Activated CD8-positive, alpha-beta memory T cell treated with anti-CD3 and anti-CD28 coated beads, Interleukin-2, amount 10 ng/mL, durations not matched to agents 7 days and 5 days (primary cell): ENCODE measurements around the gene LPP. TPM values are rescaled to one million over a fixed set of nuclear protein-coding genes. Genes with fewer than 3 reads are reported as not detected.

Source experiments
- ATAC-seq: fragments of 150-1000 bp; cut with Tn5 transposase; one replicate; pipeline ENCODE4 v1.10.0; 2021; ENCODE audit warnings: moderate library complexity
- CTCF ChIA-PET: fragments of 350-600 bp; sonication (Branson Sonifier 250); formaldehyde crosslinking; loops from one replicate; lab custom pipeline; 2021; ENCODE audit warnings: antibody characterized with exemption; lab: Charles Lee
- DNase-seq: peaks from one replicate; pipeline ENCODE4 v3.0.0-alpha.2; 2020
- H3K27ac Mint-ChIP-seq: one replicate; pipeline ENCODE4 v1.8.0; 2021; ENCODE audit warnings: mild to moderate bottlenecking, mixed read lengths
- H3K27me3 Mint-ChIP-seq: one replicate; pipeline ENCODE4 v1.8.0; 2021; ENCODE audit warnings: mixed read lengths
- H3K36me3 Mint-ChIP-seq: one replicate; pipeline ENCODE4 v1.8.0; 2021; ENCODE audit warnings: mild to moderate bottlenecking, mixed read lengths
- H3K4me1 Mint-ChIP-seq: one replicate; pipeline ENCODE4 v1.8.0; 2021; ENCODE audit warnings: mixed read lengths
- H3K4me3 Mint-ChIP-seq: one replicate; pipeline ENCODE4 v1.8.0; 2021; ENCODE audit warnings: mild to moderate bottlenecking, moderate library complexity, mixed read lengths
- H3K9me3 Mint-ChIP-seq: one replicate; pipeline ENCODE4 v1.8.0; 2022; ENCODE audit warnings: low read depth, mixed read lengths
- total RNA-seq, 2 experiments: library from RNA; stranded (reverse); gene quantifications; one replicate each; pipeline ENCODE4 v1.2.3, GENCODE V29; 2021

Gene LPP
- total RNA-seq, 2 experiments from 2014 or later: 23.6 to 57.1 TPM

DNA sequence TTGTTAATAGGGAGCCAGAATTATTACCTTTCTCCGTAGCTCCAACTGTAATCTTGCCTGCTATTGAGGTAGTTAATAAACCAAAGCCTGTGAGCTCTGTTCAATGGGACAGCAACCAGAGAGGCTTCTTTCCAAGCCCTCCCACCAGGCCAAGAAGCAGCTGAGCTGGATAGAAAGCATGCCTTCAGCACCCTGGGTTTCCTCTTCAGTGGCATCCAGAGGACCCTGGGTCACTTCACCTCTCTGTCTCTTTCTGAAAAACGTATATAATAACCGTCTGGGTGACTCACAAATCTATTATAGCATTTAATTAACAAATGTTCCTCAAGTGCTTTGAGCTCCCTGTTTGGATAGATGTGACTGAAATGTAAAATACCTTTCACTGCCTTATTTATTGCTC, 420.0 kb downstream of the LPP start:
- no peak for DNase-seq

DNA sequence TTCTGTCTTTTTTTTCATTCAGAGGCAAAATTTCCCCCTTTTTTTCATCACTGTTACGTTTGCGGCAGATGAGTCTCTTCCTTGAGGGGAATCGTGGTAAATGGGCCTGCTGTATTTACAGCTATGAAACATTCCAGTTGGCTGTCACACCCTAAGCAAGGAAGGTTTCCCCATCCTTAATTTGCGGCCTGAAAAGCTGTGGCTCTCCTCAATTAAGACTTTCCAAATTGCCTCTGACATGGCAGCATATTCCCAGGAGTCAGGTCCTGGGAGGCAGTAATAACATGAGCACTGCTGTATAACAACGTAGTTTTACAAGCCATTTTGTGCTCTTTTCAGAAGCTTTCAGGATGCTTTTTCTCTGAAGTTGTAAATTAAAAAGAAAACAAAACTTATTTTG, 420.9 kb downstream of the LPP start:
- ATAC-seq (no peak), DNase-seq (no peak)
- CTCF ChIA-PET: interaction anchor here (1.2 to 1.6 kb wide), 2 partner anchors 834 to 836 kb away, joined by 3 to 4 read pairs; no protein-coding TSS in a partner anchor
- H3K9me3 Mint-ChIP-seq: no peaks in the 10 kb centered on the region
- H3K36me3 Mint-ChIP-seq: no peaks in the 10 kb centered on the region
- no peak overlapping the region for H3K27ac Mint-ChIP-seq
- H3K4me1 Mint-ChIP-seq: peaks cover 2% of the 10 kb centered on the region
- H3K27me3 Mint-ChIP-seq: no peaks in the 10 kb centered on the region
- no peak overlapping the region for H3K4me3 Mint-ChIP-seq

More for the DNA sequence above, 420.0 kb downstream of the LPP start:
- Mint-ChIP-seq H3K4me3 (no peak overlapping the region), H3K4me1 (peaks cover 2% of the 10 kb centered on the region), H3K9me3 (no peaks in the 10 kb centered on the region), H3K27ac (no peak overlapping the region), H3K36me3 (no peaks in the 10 kb centered on the region), H3K27me3 (no peaks in the 10 kb centered on the region)
- ATAC-seq: no peak
- CTCF ChIA-PET: interaction anchor here (1.6 kb wide), 1 partner anchor 833 kb away, joined by 3 read pairs; no protein-coding TSS in a partner anchor

DNA sequence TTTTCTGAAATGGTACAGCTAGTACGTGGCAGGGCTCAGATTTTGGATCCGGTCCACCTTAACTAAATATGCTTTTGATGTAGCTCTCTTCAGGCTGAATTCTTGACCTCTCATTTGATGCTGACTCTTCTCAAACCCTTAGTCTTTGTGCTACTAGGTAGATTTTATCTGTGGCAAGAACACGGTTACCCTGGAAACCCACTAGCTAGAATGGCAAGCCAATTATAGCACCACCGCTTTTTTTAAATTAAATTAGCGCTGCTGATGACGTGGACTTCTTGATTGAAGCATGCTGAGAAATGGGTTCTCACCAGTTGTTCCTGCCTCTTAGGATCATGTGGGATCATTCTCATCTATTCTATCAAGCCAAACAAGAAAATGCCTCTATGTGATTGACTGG, 421.5 kb downstream of the LPP start:
- no peak for ATAC-seq
- no peak for DNase-seq
- Mint-ChIP-seq H3K9me3 (no peaks in the 10 kb centered on the region), H3K4me3 (no peak overlapping the region), H3K36me3 (no peaks in the 10 kb centered on the region), H3K27ac (no peak overlapping the region), H3K27me3 (no peaks in the 10 kb centered on the region), H3K4me1 (peaks cover 2% of the 10 kb centered on the region)
- CTCF ChIA-PET: interaction anchor here (0.6 to 1.2 kb wide), 2 partner anchors 12 to 837 kb away, joined by 3 to 4 read pairs; no protein-coding TSS in a partner anchor

DNA sequence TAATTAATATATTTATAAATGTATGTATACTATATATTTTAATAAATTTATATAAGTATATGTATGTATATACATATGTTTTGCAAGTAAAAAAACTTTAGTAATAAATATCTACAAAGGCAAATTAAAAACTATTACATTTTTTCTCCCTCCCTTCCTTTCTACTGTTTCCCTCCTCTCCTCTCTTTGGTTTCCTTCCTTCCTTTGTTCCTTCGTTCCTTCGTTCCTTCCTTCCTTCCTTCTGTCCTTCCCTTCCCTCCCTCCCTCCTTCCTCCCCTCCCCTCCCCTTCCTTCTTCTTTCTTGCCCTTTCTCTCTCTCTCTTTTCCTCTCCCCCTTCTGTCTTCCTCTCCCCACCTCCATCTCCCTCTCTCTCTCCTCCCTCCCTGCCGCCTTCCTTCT, 423.6 kb downstream of the LPP start:
- no peaks in the 10 kb centered on the region for H3K36me3 Mint-ChIP-seq
- CTCF ChIA-PET: no interaction called here
- ATAC-seq (no peak), DNase-seq (no peak)
- H3K9me3 Mint-ChIP-seq: no peaks in the 10 kb centered on the region
- H3K27ac Mint-ChIP-seq: no peak overlapping the region
- peaks cover 2% of the 10 kb centered on the region for H3K4me1 Mint-ChIP-seq
- H3K4me3 Mint-ChIP-seq: no peak overlapping the region
- no peaks in the 10 kb centered on the region for H3K27me3 Mint-ChIP-seq

DNA sequence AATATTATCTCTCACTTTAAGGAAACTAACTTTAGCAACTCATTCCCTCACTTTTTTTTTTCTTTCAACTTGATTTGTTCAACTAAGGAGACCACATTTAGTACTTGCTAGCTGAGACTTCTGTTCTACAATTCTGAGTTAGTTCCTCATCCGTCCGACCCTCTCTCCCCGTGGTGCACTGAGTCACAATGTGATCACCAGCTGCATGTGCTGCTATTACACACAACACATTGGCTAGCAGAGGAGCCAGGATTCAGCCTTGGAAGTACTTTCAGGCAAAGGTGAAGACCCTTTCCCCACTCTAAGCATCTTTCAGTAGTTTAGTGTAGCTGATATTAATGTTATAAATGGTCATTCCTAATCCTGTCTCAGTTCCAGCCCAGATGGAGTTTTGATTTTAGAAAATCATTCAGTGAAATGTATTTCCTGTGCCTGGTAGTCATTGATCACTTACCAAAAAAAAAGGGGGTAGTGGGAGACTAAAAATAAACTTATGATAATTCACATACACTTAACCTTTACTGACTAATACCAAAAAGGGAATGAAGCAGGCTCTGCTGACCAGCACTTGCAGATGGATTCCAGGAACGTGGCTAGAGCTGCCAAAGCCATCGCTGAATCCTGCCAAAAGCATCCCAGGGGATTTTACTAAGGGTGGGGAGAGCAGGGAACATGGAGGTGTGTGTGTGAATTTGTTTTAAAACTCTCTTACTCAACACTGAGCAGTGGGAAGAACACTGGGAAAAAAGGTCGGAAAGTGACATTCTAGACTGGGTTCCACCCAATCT, 424.8 kb downstream of the LPP start:
- CTCF ChIA-PET: interaction anchor here (1.2 kb wide), 1 partner anchor 11 kb away, joined by 4 read pairs; no protein-coding TSS in a partner anchor
- no peak for ATAC-seq
- H3K36me3 Mint-ChIP-seq: no peaks in the 10 kb centered on the region

DNA sequence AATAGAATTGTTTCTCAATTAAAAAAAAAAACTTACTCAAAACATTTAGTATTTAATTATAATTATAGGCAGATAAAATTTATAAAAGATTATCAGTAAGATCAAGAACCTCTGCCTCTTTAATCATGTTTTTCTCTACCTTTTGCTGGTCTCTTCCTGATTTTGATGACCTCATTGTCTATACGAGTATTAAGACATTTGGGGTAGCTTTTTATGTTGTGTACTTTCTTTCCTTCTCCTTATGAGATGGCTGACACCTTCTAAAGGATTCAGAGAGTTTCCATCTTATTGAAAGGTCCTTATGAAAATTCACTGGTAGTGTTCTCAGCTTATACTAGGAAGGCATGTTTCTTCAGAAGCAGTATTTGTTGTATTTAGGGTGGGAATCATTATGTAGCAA, 426.3 kb downstream of the LPP start:
- DNase-seq (no peak), ATAC-seq (no peak)
- no peak overlapping the region for H3K27ac Mint-ChIP-seq
- peaks cover 10% of the 10 kb centered on the region for H3K4me1 Mint-ChIP-seq
- H3K36me3 Mint-ChIP-seq: no peaks in the 10 kb centered on the region
- H3K9me3 Mint-ChIP-seq: no peaks in the 10 kb centered on the region
- no peaks in the 10 kb centered on the region for H3K27me3 Mint-ChIP-seq
- no peak overlapping the region for H3K4me3 Mint-ChIP-seq
- CTCF ChIA-PET: no interaction called here

More for the DNA sequence above, 424.8 kb downstream of the LPP start:
- no peaks in the 10 kb centered on the region for H3K9me3 Mint-ChIP-seq
- H3K27ac Mint-ChIP-seq: no peak overlapping the region
- H3K4me1 Mint-ChIP-seq: peaks cover 2% of the 10 kb centered on the region
- no peak overlapping the region for H3K4me3 Mint-ChIP-seq
- no peaks in the 10 kb centered on the region for H3K27me3 Mint-ChIP-seq
- no peak for DNase-seq

DNA sequence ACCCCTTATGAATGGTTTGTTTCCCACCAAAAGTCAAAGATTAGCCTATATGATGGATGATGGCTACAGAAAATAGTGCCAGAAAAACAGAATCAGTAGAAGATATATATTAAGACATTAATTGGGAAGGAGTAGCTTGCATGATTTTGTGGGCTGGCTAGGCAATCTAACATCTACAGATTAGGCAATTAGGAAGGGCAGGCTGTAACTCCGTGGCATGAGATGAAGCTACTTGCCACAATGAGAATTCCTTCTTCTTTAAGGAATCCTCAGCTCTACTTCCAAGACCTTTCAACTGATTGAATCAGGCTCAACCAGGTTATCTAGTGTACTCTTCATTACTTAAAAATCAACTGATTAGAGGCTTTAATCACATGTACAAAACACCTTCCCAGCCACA, 426.7 kb downstream of the LPP start:
- H3K27ac Mint-ChIP-seq: no peak overlapping the region
- H3K27me3 Mint-ChIP-seq: no peaks in the 10 kb centered on the region
- H3K4me1 Mint-ChIP-seq: peaks cover 10% of the 10 kb centered on the region
- no peak overlapping the region for H3K4me3 Mint-ChIP-seq
- ATAC-seq: no peak
- H3K36me3 Mint-ChIP-seq: no peaks in the 10 kb centered on the region
- H3K9me3 Mint-ChIP-seq: no peaks in the 10 kb centered on the region
- DNase-seq: no peak
- CTCF ChIA-PET: no interaction called here

DNA sequence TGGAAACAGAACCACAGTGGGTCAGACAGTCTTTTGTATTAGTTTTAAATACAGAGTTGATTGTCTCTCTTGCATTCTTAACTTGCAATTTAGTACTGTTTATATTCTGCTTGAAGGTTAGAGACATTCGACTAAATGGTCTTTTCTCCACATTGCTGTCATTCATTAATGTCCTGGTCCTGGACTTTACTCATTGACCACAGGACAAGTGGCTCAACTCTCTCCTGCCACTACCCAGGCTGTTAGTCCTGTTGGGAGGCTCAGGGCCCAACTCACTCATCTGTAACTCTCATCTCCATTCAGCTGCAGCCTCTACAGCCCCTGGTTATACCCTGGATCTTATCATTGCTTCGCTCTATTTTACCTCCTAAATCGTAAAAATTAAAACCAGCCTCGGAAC, 427.4 kb downstream of the LPP start:
- Mint-ChIP-seq H3K4me3 (no peak overlapping the region), H3K27me3 (no peaks in the 10 kb centered on the region), H3K9me3 (no peaks in the 10 kb centered on the region), H3K4me1 (peaks cover 10% of the 10 kb centered on the region), H3K27ac (no peak overlapping the region), H3K36me3 (no peaks in the 10 kb centered on the region)
- CTCF ChIA-PET: no interaction called here
- DNase-seq: no peak
- ATAC-seq: no peak

DNA sequence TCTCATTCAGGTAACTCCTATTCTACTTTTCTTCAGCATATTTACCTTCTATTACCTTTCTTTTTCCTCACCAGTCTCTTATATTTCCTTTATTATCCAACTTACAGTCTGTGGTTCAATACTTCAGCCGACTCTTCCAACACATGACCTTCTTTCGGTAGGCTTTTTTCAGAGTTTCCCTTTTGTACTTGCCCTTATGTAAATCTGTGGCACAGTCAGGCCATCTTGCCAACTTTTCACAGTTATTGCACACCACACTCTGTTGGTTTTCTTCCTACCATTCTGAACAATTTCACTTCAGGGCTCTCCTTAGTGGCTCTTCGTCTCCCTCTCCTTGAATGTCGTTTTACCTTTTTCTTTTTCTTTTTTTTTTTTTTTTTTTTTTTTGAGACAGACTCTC, 427.8 kb downstream of the LPP start:
- Mint-ChIP-seq H3K27me3 (no peaks in the 10 kb centered on the region), H3K36me3 (no peaks in the 10 kb centered on the region), H3K4me1 (peaks cover 10% of the 10 kb centered on the region), H3K9me3 (no peaks in the 10 kb centered on the region), H3K4me3 (no peak overlapping the region), H3K27ac (no peak overlapping the region)
- ATAC-seq (no peak), DNase-seq (no peak)
- CTCF ChIA-PET: interaction anchor here (0.9 kb wide), 1 partner anchor 27 kb away, joined by 5 read pairs; no protein-coding TSS in a partner anchor

DNA sequence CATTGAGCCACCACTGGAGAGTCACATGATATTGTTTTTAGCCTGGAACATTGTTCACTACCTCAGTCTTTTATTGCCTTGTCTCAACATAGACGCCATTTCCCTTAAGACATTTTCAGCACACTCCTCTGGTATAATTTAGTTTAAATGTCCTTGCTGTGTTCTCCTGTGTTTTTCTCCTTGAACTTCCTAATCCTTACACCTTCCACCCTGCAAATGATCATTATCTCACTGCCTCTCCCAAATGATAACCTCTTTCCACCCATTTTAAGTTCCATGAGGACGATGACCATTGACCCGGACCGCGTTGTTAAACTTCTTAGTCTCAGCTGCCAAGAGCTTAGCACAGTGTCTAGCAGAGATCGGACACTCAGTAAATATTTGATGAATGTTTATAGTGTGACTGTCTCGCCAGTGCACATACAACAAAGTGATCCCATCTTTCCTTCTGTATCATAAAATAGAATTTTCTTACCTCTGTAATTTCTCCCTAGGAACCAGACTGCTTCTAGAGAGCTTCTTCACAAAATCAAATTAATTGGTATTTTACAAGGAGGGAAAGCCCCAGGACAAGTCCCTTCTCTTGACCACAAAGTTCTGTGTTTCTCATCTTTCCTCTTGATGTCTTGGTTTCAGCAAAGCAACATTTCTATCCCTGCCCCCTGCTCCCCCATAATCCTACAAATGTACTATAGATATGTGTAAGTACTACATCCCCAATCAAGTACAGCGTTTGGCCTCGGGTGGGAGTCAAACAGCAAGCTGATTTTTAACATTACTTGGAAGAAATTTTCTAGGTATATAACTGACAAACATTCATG, 429.6 kb downstream of the LPP start:
- no peak overlapping the region for H3K27ac Mint-ChIP-seq
- CTCF ChIA-PET: interaction anchor here (0.8 kb wide), 1 partner anchor 843 kb away, joined by 5 read pairs; no protein-coding TSS in a partner anchor
- DNase-seq: no peak
- H3K36me3 Mint-ChIP-seq: no peaks in the 10 kb centered on the region
- no peak for ATAC-seq
- no peak overlapping the region for H3K4me3 Mint-ChIP-seq
- peaks cover 9% of the 10 kb centered on the region for H3K4me1 Mint-ChIP-seq
- no peaks in the 10 kb centered on the region for H3K27me3 Mint-ChIP-seq
- no peaks in the 10 kb centered on the region for H3K9me3 Mint-ChIP-seq

DNA sequence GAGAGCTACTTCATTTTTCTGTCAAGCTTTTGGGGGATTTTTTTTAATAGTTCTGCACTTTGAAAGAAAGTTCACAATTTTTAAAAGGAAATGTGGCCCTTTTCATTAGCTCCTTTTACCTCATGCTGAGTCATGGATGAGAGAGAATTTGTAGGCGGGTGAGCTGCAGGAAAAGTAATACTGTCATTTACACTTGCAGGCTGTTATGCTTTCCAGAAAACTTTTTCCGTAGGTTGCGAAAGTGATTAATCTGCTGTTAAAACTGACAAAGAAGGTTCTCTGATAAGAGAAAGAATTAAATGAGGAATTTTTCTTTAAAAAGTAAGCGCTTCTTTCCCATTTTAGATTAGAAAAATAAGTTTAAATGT, 430.2 kb downstream of the LPP start:
- Mint-ChIP-seq H3K27ac (no peak overlapping the region), H3K9me3 (no peaks in the 10 kb centered on the region), H3K27me3 (no peaks in the 10 kb centered on the region), H3K4me3 (no peak overlapping the region), H3K36me3 (no peaks in the 10 kb centered on the region), H3K4me1 (peaks cover 9% of the 10 kb centered on the region)
- no peak for DNase-seq
- no peak for ATAC-seq
- CTCF ChIA-PET: interaction anchor here (0.8 kb wide), 1 partner anchor 844 kb away, joined by 5 read pairs; no protein-coding TSS in a partner anchor

DNA sequence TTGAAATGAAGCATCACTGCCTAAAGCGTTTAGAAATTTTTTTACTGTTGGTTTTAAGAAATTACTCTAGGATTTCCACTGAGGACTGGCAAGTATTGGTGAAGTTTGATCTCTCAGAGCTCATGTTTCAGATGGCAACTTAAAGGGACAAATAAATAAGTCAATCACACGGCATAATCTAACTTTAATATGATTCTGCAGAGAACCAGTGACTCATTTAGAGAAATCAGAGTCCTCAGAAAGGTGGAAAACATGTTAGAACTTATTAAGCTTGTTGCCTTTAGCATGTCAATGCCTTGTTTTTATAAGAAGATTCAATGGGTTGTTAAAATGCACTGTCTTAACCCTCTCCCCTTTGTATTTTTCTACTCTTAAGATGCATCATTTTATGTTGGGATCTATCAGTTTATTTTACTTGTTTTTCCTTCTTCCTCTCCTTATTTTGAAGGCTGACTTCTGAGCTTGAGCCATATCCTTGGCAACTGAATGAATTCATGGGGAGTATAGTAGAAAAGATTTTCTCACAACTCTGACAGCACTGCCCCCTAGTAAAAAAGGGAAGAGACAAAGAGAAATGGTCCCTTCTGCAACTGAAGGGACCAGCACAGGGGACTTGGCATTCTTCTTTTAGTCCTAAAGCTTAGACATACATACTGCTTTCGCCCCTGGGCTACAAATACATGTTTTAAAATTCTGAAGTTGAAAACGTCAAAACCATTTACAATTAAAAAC, 431.2 kb downstream of the LPP start:
- H3K27me3 Mint-ChIP-seq: no peaks in the 10 kb centered on the region
- peaks cover 9% of the 10 kb centered on the region for H3K4me1 Mint-ChIP-seq
- CTCF ChIA-PET: no interaction called here
- ATAC-seq (peak; percentile 20), DNase-seq (no peak)
- H3K36me3 Mint-ChIP-seq: no peaks in the 10 kb centered on the region
- no peaks in the 10 kb centered on the region for H3K9me3 Mint-ChIP-seq
- H3K4me3 Mint-ChIP-seq: peak overlapping the region; percentile 44
- H3K27ac Mint-ChIP-seq: peak overlapping the region; percentile 20

DNA sequence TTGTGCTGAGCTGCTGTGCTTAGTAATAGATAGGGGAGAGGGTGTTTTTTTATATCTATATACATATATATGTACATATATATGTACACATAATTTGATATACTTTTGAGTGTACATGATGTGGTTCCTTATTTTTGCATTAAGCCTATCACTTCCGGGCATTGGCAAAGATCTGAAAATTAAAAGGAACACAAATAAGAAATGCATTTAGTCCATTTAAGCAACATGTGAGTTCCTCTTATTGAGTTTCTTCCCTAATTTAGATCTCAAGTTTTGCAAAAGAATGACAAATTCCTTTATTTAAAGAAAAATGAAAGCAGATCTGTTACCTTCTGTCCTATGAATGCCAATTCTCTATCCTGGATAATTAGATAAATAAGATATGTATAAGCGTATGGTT, 435.1 kb downstream of the LPP start:
- H3K4me1 Mint-ChIP-seq: peaks cover 9% of the 10 kb centered on the region
- no peaks in the 10 kb centered on the region for H3K36me3 Mint-ChIP-seq
- CTCF ChIA-PET: interaction anchor here (1.2 kb wide), 1 partner anchor 10 kb away, joined by 4 read pairs; no protein-coding TSS in a partner anchor
- H3K4me3 Mint-ChIP-seq: no peak overlapping the region
- H3K27me3 Mint-ChIP-seq: no peaks in the 10 kb centered on the region
- ATAC-seq (no peak), DNase-seq (no peak)
- H3K27ac Mint-ChIP-seq: no peak overlapping the region
- no peaks in the 10 kb centered on the region for H3K9me3 Mint-ChIP-seq
